Neural cell (in vitro differentiated cells): ENCODE results near the gene PRIMPOL. TPM values are rescaled to one million over a fixed set of nuclear protein-coding genes. Genes with fewer than 3 reads are reported as not detected.

Experiments
- H2AFZ ChIP-seq: fragments of 200-600, 300-800 bp; sonication (generic), shearing (Covaris generic); 2 replicates; pipeline ENCODE4 v1.6.0; 2014; ENCODE audit warnings: low read depth, mild to moderate bottlenecking, antibody characterized with exemption, low read length, moderate library complexity
- H3F3A ChIP-seq: fragments of 200-600 bp; shearing (Covaris generic); 2 replicates; pipeline ENCODE4 v1.6.1; 2016; ENCODE audit warnings: mild to moderate bottlenecking, moderate library complexity, mixed read lengths, antibody characterized with exemption, low read length; ENCODE audit not compliant: insufficient read depth, poor library complexity, severe bottlenecking
- H3K27ac ChIP-seq: fragments of 200-600, 300-800 bp; sonication (generic), shearing (Covaris generic); 2 replicates; pipeline ENCODE4 v1.5.1; 2014; ENCODE audit warnings: mild to moderate bottlenecking, low read length, moderate library complexity
- H3K27me3 ChIP-seq: fragments of 300-800, 200-600 bp; sonication (generic), shearing (Covaris generic); 2 replicates; pipeline ENCODE4 v1.6.0; 2014; ENCODE audit warnings: mild to moderate bottlenecking, low read depth, low read length, moderate library complexity; ENCODE audit not compliant: insufficient read depth
- H3K36me3 ChIP-seq: fragments of 300-800, 200-600 bp; sonication (generic), shearing (Covaris generic); 2 replicates; pipeline ENCODE4 v1.5.1; 2014; ENCODE audit warnings: mild to moderate bottlenecking, antibody characterized with exemption, low read length, moderate library complexity; ENCODE audit not compliant: insufficient read depth
- H3K4me2 ChIP-seq: fragments of 300-800, 200-600 bp; sonication (generic), shearing (Covaris generic); 2 replicates; pipeline ENCODE4 v1.6.0; 2014; ENCODE audit warnings: mild to moderate bottlenecking, low read length
- H3K4me3 ChIP-seq: fragments of 300-800, 200-600 bp; sonication (generic), shearing (Covaris generic); 2 replicates; pipeline ENCODE4 v1.5.1; 2014; ENCODE audit warnings: mild to moderate bottlenecking, low read length, moderate library complexity
- H3K79me2 ChIP-seq: fragments of 200-600 bp; shearing (Covaris generic); replicated peaks from 2 replicates; pipeline ENCODE4 v1.6.0; 2014; ENCODE audit warnings: mild to moderate bottlenecking, low read length, moderate library complexity; ENCODE audit not compliant: insufficient read depth
- H3K9ac ChIP-seq: fragments of 300-800, 200-600 bp; sonication (generic), shearing (Covaris generic); 2 replicates; pipeline ENCODE4 v1.6.1; 2016; ENCODE audit warnings: mild to moderate bottlenecking, low read length, mixed read lengths
- H3K9me2 ChIP-seq: fragments of 200-600 bp; shearing (Covaris generic); 2 replicates; pipeline ENCODE4 v1.6.1; 2016; ENCODE audit warnings: mild to moderate bottlenecking, low read length, mixed read lengths; ENCODE audit not compliant: insufficient read depth
- H3K9me3 ChIP-seq: fragments of 200-600, 300-800 bp; sonication (generic), shearing (Covaris generic); 2 replicates; pipeline ENCODE4 v1.6.1; 2016; ENCODE audit warnings: mild to moderate bottlenecking, mixed run types, low read length, moderate library complexity, mixed read lengths
- H4K20me1 ChIP-seq: fragments of 200-600 bp; shearing (Covaris generic); 2 replicates; pipeline ENCODE4 v1.6.1; 2016; ENCODE audit warnings: mild to moderate bottlenecking, mixed run types; ENCODE audit not compliant: insufficient read depth
- EP300 ChIP-seq: fragments of 450-650 bp; conservative IDR thresholded peaks from 2 replicates; pipeline ENCODE4 v1.6.1; 2014; ENCODE audit warnings: antibody characterized with exemption, mild to moderate bottlenecking, moderate library complexity; ENCODE audit not compliant: poor library complexity, severe bottlenecking
- EZH2 ChIP-seq: fragments of 200-600, 300-800 bp; shearing (Covaris generic), sonication (generic); IDR thresholded peaks from 2 replicates; pipeline ENCODE4 v1.6.1; 2014; ENCODE audit warnings: antibody characterized with exemption, low read length, borderline replicate concordance, mild to moderate bottlenecking; ENCODE audit not compliant: insufficient read depth, poor library complexity, severe bottlenecking
- MXI1 ChIP-seq: fragments of 450-650 bp; conservative IDR thresholded peaks from 2 replicates; pipeline ENCODE4 v1.6.1; 2014; ENCODE audit warnings: antibody characterized with exemption, mild to moderate bottlenecking; ENCODE audit not compliant: poor library complexity, severe bottlenecking
- POLR2AphosphoS5 ChIP-seq: IDR thresholded peaks from 2 replicates; pipeline ENCODE4 v1.6.1; 2012
- RAD21 ChIP-seq: fragments of 450-650 bp; conservative IDR thresholded peaks from 2 replicates; pipeline ENCODE4 v1.6.1; 2014; ENCODE audit warnings: antibody characterized with exemption, mild to moderate bottlenecking, moderate library complexity
- SMC3 ChIP-seq: fragments of 450-650 bp; conservative IDR thresholded peaks from 2 replicates; pipeline ENCODE4 v1.6.1; 2014; ENCODE audit warnings: antibody characterized with exemption, mild to moderate bottlenecking, moderate library complexity; ENCODE audit not compliant: poor library complexity
- TAF1 ChIP-seq: IDR thresholded peaks from 2 replicates; pipeline ENCODE4 v1.6.1; 2012; ENCODE audit warnings: low read depth
- polyA plus RNA-seq: library from polyadenylated mRNA; depleted of rRNA; stranded (reverse); fragments of >200 nt; gene quantifications from 2 replicates; pipeline ENCODE4 v1.2.3, GENCODE V29; 2014
- TF ChIP-seq, protein P1 (sequence below): fragments of 450-650 bp; IDR thresholded peaks from 2 replicates; pipeline ENCODE4 v1.5.1; 2014; ENCODE audit warnings: antibody characterized with exemption, mild to moderate bottlenecking, moderate library complexity; ENCODE audit not compliant: poor library complexity, severe bottlenecking
- TF ChIP-seq, protein P2 (sequence below): IDR thresholded peaks from 2 replicates; pipeline ENCODE4 v1.6.1; 2012; ENCODE audit warnings: borderline replicate concordance

PRIMPOL gene
- polyA plus RNA-seq, 1 donor from 2014 or later: 23.6 TPM

DNA sequence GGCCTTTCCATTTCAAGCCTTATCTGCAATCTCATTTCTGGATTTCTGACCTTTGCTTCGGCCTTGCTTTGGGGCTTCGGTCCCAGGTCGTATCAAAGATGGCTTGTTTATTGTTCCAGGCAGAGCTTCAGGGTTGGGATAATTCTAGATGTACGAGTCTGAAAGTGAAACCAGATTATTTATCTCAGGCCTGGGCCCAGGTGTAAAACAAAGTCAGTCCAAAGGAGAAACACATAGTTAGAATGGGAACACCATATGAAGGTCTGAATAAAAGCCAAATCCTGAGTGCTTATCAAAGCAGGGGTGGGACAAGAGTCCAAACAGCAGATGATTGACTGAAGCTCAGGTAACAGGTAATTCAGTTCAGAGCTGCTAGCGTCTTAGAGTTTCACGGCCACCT, 17.1 kb downstream of the PRIMPOL start:
- no peaks in the 10 kb centered on the region for H3F3A ChIP-seq
- H3K36me3 ChIP-seq: no peaks in the 10 kb centered on the region
- H3K4me2 ChIP-seq: no peak overlapping the region
- H3K9me2 ChIP-seq: no peaks in the 10 kb centered on the region
- TF ChIP-seq TAF1: no peak
- TF ChIP-seq, protein P1, sequence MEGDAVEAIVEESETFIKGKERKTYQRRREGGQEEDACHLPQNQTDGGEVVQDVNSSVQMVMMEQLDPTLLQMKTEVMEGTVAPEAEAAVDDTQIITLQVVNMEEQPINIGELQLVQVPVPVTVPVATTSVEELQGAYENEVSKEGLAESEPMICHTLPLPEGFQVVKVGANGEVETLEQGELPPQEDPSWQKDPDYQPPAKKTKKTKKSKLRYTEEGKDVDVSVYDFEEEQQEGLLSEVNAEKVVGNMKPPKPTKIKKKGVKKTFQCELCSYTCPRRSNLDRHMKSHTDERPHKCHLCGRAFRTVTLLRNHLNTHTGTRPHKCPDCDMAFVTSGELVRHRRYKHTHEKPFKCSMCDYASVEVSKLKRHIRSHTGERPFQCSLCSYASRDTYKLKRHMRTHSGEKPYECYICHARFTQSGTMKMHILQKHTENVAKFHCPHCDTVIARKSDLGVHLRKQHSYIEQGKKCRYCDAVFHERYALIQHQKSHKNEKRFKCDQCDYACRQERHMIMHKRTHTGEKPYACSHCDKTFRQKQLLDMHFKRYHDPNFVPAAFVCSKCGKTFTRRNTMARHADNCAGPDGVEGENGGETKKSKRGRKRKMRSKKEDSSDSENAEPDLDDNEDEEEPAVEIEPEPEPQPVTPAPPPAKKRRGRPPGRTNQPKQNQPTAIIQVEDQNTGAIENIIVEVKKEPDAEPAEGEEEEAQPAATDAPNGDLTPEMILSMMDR: no peak
- no peak overlapping the region for H3K27ac ChIP-seq
- H3K9me3 ChIP-seq: no peaks in the 10 kb centered on the region
- H3K9ac ChIP-seq: no peak overlapping the region
- no peaks in the 10 kb centered on the region for H3K27me3 ChIP-seq
- H3K79me2 ChIP-seq: no peaks in the 10 kb centered on the region
- no peak overlapping the region for H2AFZ ChIP-seq
- H3K4me3 ChIP-seq: no peak overlapping the region
- H4K20me1 ChIP-seq: no peaks in the 10 kb centered on the region

DNA sequence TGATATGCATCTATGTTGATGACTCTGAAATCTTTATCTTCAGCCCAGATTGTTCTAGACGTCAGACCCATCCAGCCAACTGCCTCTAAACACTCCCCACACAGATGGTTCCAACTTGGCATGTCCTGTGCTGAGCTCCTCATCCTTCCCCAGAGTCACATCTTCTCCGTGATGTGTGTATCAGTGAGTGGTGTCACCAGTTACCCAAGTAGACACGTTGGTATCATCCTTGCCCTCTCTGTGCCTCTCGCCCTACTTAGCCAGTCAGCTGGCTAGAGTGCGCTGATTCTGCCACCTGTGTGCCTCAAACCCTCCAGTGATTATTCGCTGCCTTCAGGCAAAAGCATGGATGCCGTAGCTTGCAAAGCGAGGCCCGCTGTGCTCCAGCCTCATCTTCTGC, 18.6 kb downstream of the PRIMPOL start:
- Histone ChIP-seq H3K27ac (no peak overlapping the region), H2AFZ (no peak overlapping the region), H3K9ac (no peak overlapping the region), H3K4me2 (no peak overlapping the region), H3F3A (no peaks in the 10 kb centered on the region), H3K27me3 (no peaks in the 10 kb centered on the region), H3K9me2 (no peaks in the 10 kb centered on the region), H3K36me3 (no peaks in the 10 kb centered on the region), H3K4me3 (no peak overlapping the region), H3K9me3 (no peaks in the 10 kb centered on the region), H3K79me2 (no peaks in the 10 kb centered on the region), H4K20me1 (no peaks in the 10 kb centered on the region)
- no peak for TF ChIP-seq EP300
- no peak for TF ChIP-seq SMC3
- no peak for TF ChIP-seq EZH2
- TF ChIP-seq, protein P2, sequence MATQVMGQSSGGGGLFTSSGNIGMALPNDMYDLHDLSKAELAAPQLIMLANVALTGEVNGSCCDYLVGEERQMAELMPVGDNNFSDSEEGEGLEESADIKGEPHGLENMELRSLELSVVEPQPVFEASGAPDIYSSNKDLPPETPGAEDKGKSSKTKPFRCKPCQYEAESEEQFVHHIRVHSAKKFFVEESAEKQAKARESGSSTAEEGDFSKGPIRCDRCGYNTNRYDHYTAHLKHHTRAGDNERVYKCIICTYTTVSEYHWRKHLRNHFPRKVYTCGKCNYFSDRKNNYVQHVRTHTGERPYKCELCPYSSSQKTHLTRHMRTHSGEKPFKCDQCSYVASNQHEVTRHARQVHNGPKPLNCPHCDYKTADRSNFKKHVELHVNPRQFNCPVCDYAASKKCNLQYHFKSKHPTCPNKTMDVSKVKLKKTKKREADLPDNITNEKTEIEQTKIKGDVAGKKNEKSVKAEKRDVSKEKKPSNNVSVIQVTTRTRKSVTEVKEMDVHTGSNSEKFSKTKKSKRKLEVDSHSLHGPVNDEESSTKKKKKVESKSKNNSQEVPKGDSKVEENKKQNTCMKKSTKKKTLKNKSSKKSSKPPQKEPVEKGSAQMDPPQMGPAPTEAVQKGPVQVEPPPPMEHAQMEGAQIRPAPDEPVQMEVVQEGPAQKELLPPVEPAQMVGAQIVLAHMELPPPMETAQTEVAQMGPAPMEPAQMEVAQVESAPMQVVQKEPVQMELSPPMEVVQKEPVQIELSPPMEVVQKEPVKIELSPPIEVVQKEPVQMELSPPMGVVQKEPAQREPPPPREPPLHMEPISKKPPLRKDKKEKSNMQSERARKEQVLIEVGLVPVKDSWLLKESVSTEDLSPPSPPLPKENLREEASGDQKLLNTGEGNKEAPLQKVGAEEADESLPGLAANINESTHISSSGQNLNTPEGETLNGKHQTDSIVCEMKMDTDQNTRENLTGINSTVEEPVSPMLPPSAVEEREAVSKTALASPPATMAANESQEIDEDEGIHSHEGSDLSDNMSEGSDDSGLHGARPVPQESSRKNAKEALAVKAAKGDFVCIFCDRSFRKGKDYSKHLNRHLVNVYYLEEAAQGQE: no peak
- TF ChIP-seq MXI1: no peak
- TF ChIP-seq, protein P1: no peak
- TF ChIP-seq RAD21: no peak
- TF ChIP-seq TAF1: no peak
- TF ChIP-seq POLR2AphosphoS5: no peak
